Measurements from ENCODE around the gene ZFYVE9.

GRCh38 chr1:52364235-52364839 lies 222.4 kb downstream of the ZFYVE9 start:
- TF ChIP-seq POLR2AphosphoS5 (IDR thresholded peaks at IDR 0.05; ENCODE audit: low read depth, low read length): no peak
- TF ChIP-seq EZH2 (IDR thresholded peaks at IDR 0.05): no peak
- TF ChIP-seq POLR2A (IDR thresholded peaks at IDR 0.05; ENCODE audit: borderline replicate concordance, extremely low read depth, insufficient read depth, insufficient read length): no peak
- no peak for TF ChIP-seq ELF1 (IDR thresholded peaks at IDR 0.05; ENCODE audit: borderline replicate concordance, low read depth)
- peak in 2 of 3 experiments; percentile 5 to 22; a peak in 2 of 6 replicates for TF ChIP-seq CTCF (IDR thresholded peaks at IDR 0.05 in 2 of 3, conservative IDR thresholded peaks at IDR 0.05 in 1 of 3; ENCODE audit: borderline replicate concordance in 1 of 3, insufficient read depth in 1 of 3, low read depth in 2 of 3, low read length in 2 of 3)
- no peak for TF ChIP-seq EGR1 (IDR thresholded peaks at IDR 0.05; ENCODE audit: low read depth)
- TF ChIP-seq, protein P1, sequence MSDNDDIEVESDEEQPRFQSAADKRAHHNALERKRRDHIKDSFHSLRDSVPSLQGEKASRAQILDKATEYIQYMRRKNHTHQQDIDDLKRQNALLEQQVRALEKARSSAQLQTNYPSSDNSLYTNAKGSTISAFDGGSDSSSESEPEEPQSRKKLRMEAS (IDR thresholded peaks at IDR 0.05): no peak
- no peak for TF ChIP-seq FOSL1 (IDR thresholded peaks at IDR 0.05; ENCODE audit: low read depth)
- TF ChIP-seq, protein P2, sequence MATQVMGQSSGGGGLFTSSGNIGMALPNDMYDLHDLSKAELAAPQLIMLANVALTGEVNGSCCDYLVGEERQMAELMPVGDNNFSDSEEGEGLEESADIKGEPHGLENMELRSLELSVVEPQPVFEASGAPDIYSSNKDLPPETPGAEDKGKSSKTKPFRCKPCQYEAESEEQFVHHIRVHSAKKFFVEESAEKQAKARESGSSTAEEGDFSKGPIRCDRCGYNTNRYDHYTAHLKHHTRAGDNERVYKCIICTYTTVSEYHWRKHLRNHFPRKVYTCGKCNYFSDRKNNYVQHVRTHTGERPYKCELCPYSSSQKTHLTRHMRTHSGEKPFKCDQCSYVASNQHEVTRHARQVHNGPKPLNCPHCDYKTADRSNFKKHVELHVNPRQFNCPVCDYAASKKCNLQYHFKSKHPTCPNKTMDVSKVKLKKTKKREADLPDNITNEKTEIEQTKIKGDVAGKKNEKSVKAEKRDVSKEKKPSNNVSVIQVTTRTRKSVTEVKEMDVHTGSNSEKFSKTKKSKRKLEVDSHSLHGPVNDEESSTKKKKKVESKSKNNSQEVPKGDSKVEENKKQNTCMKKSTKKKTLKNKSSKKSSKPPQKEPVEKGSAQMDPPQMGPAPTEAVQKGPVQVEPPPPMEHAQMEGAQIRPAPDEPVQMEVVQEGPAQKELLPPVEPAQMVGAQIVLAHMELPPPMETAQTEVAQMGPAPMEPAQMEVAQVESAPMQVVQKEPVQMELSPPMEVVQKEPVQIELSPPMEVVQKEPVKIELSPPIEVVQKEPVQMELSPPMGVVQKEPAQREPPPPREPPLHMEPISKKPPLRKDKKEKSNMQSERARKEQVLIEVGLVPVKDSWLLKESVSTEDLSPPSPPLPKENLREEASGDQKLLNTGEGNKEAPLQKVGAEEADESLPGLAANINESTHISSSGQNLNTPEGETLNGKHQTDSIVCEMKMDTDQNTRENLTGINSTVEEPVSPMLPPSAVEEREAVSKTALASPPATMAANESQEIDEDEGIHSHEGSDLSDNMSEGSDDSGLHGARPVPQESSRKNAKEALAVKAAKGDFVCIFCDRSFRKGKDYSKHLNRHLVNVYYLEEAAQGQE (IDR thresholded peaks at IDR 0.05; ENCODE audit: low read depth): no peak
- no peak for TF ChIP-seq TCF7L2 (IDR thresholded peaks at IDR 0.05; ENCODE audit: borderline replicate concordance, extremely low read depth, insufficient read depth, insufficient read length)
- no peak for TF ChIP-seq RAD21 (IDR thresholded peaks at IDR 0.05; ENCODE audit: low read depth)

Data from HCT116 (cell line).